Spinal cord (tissue), 10 donors: ENCODE results near the gene GTF3A. TPM values are rescaled to one million over a fixed set of nuclear protein-coding genes. Genes with fewer than 3 reads are reported as not detected.

Experiments
- DNase-seq, 6 donors: peaks; one replicate each; pipeline versions ENCODE4 v3.0.0 to v3.0.0-alpha.2; 2013 to 2015; ENCODE audit warnings: low spot score in 6 of 6, low read depth in 4 of 6
- H3K27ac ChIP-seq: one replicate; pipeline ENCODE4 v1.5.1; 2013; ENCODE audit warnings: low read depth, low read length, control low read depth
- H3K27me3 ChIP-seq: one replicate; pipeline ENCODE4 v1.6.1; 2013; ENCODE audit warnings: low read length; ENCODE audit not compliant: control insufficient read depth, insufficient read depth
- H3K36me3 ChIP-seq: one replicate; pipeline ENCODE4 v1.6.1; 2013; ENCODE audit warnings: low read length; ENCODE audit not compliant: control insufficient read depth, insufficient read depth
- H3K4me1 ChIP-seq: one replicate; pipeline ENCODE4 v1.6.1; 2013; ENCODE audit warnings: low read length; ENCODE audit not compliant: control insufficient read depth, insufficient read depth
- H3K4me3 ChIP-seq: one replicate; pipeline ENCODE4 v1.5.1; 2013; ENCODE audit warnings: low read depth, low read length, control low read depth
- H3K9me3 ChIP-seq: one replicate; pipeline ENCODE4 v1.6.1; 2013; ENCODE audit warnings: low read length; ENCODE audit not compliant: control insufficient read depth, insufficient read depth
- WGBS: methylation state at CpG from one replicate; pipeline ENCODE4 v1.1.5; 2013; ENCODE audit warnings: missing lambda C conversion rate; ENCODE audit not compliant: insufficient coverage; 5-methylcytosine and 5-hydroxymethylcytosine counted together
- polyA plus RNA-seq, 2 donors: library from polyadenylated mRNA; unstranded; fragments of 120-200 nt; gene quantifications; one replicate each; pipeline ENCODE4 v1.2.1, GENCODE V29; 2013; ENCODE audit not compliant: insufficient read length in 2 of 2
- small RNA-seq: library from RNA; depleted of rRNA; stranded (forward); fragments of <200 nt; gene quantifications from one replicate; pipeline ENCODE3, GENCODE V24; 2014; ENCODE audit warnings: low replicate concordance
- total RNA-seq, 2 donors: library from RNA; depleted of rRNA in 1 of 2; stranded (reverse); fragments of 120-200 nt in 1 of 2; fragments of >200 nt in 1 of 2; gene quantifications; one replicate each; pipeline versions ENCODE4 v1.2.3 to v1.2.4, GENCODE V29; 2013 to 2014
- donor health status: healthy.

Gene GTF3A
- total and polyA plus RNA-seq, 4 donors: 77.4 to 162 (median 113) TPM

- DNase-seq: peak in 1 of 6 donors; percentile 44
- WGBS: 19% methylated on average over 10 of the region's 11 CpGs
These were observed 57.3 kb downstream of the GTF3A start for GRCh38 chr13:27481766-27482165.

GRCh38 chr13:27482983-27483382, 58.6 kb downstream of the GTF3A start:
- no peaks in the 10 kb centered on the region for H3K4me1 ChIP-seq
- no peak overlapping the region for H3K27ac ChIP-seq
- no peaks in the 10 kb centered on the region for H3K36me3 ChIP-seq
- 96% methylated on average over 4 of the region's 7 CpGs for WGBS
- no peak for DNase-seq
- no peak overlapping the region for H3K4me3 ChIP-seq
- H3K27me3 ChIP-seq: no peaks in the 10 kb centered on the region
- H3K9me3 ChIP-seq: no peaks in the 10 kb centered on the region

More at GRCh38 chr13:27481766-27482165, 57.3 kb downstream of the GTF3A start:
- Histone ChIP-seq H3K4me3 (no peak overlapping the region), H3K36me3 (no peaks in the 10 kb centered on the region), H3K27me3 (no peaks in the 10 kb centered on the region), H3K27ac (no peak overlapping the region), H3K9me3 (no peaks in the 10 kb centered on the region), H3K4me1 (no peaks in the 10 kb centered on the region)

- Histone ChIP-seq H3K27me3 (no peaks in the 10 kb centered on the region), H3K27ac (no peak overlapping the region), H3K36me3 (no peaks in the 10 kb centered on the region), H3K4me1 (no peaks in the 10 kb centered on the region), H3K9me3 (no peaks in the 10 kb centered on the region), H3K4me3 (no peak overlapping the region)
- DNase-seq: no peak
- WGBS: 91% methylated on average over 11 of the region's 11 CpGs
These were observed 59.0 kb downstream of the GTF3A start for GRCh38 chr13:27483421-27483820.

Small RNA genes within 50 kb of the gene (small RNA-seq; reads per million reads assigned to genes)
- gene RNY1P1: not detected

Other genes with a start within 250 kb of the GTF3A start
- 1,000 to 10,000 TPM in 1 of 2 donors, 100 to 1,000 TPM in 1; 996 to 1,968 TPM for gene RPL21, start 173.1 kb upstream of the GTF3A start, total RNA-seq
- 100 to 1,000 TPM; 431 to 433 TPM for gene RPL21, start 173.1 kb upstream of the GTF3A start, polyA plus RNA-seq
- 10 to 100 TPM in 1 of 2 donors, 1 to 10 TPM in 1; 7.2 to 13.6 TPM for gene RASL11A, start 153.8 kb upstream of the GTF3A start, total RNA-seq
- gene RASL11A, start 153.8 kb upstream of the GTF3A start, polyA plus RNA-seq: 1 to 10 TPM; 6.4 to 7.4 TPM
- gene MTIF3, start 25.9 kb downstream of the GTF3A start, total RNA-seq: 10 to 100 TPM; 45.7 to 70.6 TPM
- 10 to 100 TPM; 53.6 to 60.0 TPM for gene MTIF3, start 25.9 kb downstream of the GTF3A start, polyA plus RNA-seq
- 10 to 100 TPM in 1 of 2 donors, 1 to 10 TPM in 1; 8.7 to 12.0 TPM for gene LNX2, start 195.9 kb downstream of the GTF3A start, total RNA-seq
- 1 to 10 TPM; 6.2 to 6.4 TPM for gene LNX2, start 195.9 kb downstream of the GTF3A start, polyA plus RNA-seq
- gene POLR1D, start 197.3 kb downstream of the GTF3A start, total RNA-seq: 10 to 100 TPM; 47.3 to 91.6 TPM
- 10 to 100 TPM; 74.7 to 92.4 TPM for gene POLR1D, start 197.3 kb downstream of the GTF3A start, polyA plus RNA-seq